Stimulated activated CD8-positive, alpha-beta memory T cell treated with anti-CD3 and anti-CD28 coated beads, Interleukin-12 subunit alpha, Interleukin-12 subunit beta, amount 100 ng/mL, for 24 hours (primary cell): ENCODE data around the gene SLC15A1.

Experiments
- DNase-seq: peaks from one replicate; pipeline ENCODE4 v3.0.0-alpha.2; 2020; ENCODE audit errors: extremely low read depth

SLC15A1 gene, protein sequence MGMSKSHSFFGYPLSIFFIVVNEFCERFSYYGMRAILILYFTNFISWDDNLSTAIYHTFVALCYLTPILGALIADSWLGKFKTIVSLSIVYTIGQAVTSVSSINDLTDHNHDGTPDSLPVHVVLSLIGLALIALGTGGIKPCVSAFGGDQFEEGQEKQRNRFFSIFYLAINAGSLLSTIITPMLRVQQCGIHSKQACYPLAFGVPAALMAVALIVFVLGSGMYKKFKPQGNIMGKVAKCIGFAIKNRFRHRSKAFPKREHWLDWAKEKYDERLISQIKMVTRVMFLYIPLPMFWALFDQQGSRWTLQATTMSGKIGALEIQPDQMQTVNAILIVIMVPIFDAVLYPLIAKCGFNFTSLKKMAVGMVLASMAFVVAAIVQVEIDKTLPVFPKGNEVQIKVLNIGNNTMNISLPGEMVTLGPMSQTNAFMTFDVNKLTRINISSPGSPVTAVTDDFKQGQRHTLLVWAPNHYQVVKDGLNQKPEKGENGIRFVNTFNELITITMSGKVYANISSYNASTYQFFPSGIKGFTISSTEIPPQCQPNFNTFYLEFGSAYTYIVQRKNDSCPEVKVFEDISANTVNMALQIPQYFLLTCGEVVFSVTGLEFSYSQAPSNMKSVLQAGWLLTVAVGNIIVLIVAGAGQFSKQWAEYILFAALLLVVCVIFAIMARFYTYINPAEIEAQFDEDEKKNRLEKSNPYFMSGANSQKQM

GRCh38 chr13:98752467-98753290 lies at the start of gene SLC15A1:
SLC15A1 (minus strand) TSS chr13:98752672; CDS start chr13:98752598, 74 bp downstream.
- DNase-seq, result no peak

GRCh38 chr13:98801626-98802418 lies 49.4 kb upstream of the SLC15A1 start:
- DNase-seq, result no peak

GRCh38 chr13:98800078-98800477 lies 47.6 kb upstream of the SLC15A1 start:
- DNase-seq, result no peak

DNA sequence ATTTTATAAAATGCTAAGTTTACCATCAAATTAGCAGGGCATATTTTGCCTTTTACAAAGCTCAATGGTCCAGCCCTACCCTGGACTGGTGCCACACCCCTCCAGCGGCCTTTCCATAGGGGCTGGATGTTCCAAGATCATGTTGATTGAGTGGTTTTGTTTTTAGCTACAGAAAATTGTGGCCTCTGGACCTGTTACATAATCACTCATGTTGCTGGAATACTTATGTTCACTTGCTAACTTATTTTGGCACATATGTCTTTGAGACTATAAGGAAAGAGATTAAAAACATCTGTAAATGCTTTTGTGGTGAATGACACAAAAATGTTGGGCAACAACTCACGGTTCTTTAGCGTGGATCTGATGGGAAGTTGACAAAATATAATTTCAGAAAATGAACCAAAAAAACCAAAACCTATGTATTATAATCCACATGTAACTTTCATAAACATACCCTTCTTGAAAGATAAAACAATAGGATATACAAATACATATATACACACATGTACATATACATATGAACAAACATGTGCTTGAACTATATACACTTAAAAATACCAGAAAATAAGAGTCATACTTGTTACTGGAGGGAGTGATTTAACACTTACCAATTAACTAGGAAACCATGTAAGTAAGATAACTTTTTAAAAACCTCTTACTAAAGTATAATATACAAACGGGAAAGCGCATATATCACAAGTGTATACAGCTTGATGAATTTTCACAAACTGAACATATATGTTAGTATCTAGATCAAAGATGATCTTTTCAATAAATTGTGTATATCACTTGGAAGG lies 46.6 kb upstream of the SLC15A1 start:
- DNase-seq, result no peak

DNA sequence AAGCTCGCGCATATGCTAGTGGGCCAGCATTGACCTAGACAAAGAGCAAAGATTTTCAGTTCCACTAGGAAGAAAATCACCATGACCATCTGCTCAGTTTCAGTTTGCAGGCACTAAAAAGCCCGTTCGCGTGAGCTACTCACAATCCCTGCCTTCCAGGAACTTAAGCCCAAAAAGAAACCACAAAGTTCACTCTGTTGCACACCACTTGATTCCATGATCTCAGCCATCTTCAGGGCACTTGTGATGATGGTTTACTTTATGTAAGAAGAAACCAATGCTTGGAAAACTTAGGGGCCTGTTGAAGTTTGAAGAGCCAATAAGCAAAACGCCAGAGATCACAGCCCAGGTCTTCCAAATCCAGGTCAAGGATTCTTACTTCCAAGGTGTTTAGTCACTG lies 45.0 kb upstream of the SLC15A1 start:
- no peak for DNase-seq

DNA sequence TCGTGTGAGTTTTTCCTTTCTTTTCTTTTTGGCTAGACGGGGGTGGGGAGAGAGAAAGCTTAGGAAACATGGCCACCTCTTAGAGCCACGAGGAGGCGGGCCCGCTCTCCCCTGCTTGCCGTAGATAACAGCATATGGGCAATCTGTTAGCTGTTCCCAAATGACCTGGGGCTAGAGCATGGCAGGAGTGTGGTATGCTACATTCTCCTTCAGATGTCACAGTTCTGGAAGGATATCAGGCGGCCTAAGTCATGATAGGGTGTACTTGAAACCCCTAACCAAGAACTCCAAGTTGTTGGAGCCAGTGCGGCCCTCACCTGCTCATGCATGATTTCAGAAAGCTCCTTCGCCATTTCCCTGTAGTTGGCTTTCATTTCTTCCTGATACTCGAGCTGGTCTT lies 44.3 kb upstream of the SLC15A1 start:
- DNase-seq, result no peak

DNA sequence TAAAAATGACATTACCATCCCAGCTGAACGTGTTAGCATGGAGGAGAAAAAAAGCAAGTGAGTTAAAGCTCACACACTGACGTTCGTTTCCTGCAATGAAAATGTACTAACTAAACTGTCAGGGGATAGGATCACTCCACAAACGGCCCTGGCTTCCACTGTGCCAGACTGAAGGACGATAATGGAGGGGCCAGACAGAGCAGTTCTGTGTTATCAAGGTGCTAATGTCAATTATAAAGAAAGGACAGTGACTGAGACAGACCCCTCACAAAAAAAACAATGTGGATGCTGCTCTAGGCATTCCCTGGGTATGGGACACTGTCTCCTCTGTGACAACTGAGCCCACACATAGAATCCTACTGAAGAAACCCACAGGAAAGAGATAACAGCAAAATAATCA lies 43.7 kb upstream of the SLC15A1 start:
- no peak for DNase-seq

GRCh38 chr13:98795220-98795619 lies 42.7 kb upstream of the SLC15A1 start:
- no peak for DNase-seq

GRCh38 chr13:98794498-98794897 lies 42.0 kb upstream of the SLC15A1 start:
- DNase-seq, result no peak

GRCh38 chr13:98792785-98793495 lies 40.5 kb upstream of the SLC15A1 start:
- no peak for DNase-seq

DNA sequence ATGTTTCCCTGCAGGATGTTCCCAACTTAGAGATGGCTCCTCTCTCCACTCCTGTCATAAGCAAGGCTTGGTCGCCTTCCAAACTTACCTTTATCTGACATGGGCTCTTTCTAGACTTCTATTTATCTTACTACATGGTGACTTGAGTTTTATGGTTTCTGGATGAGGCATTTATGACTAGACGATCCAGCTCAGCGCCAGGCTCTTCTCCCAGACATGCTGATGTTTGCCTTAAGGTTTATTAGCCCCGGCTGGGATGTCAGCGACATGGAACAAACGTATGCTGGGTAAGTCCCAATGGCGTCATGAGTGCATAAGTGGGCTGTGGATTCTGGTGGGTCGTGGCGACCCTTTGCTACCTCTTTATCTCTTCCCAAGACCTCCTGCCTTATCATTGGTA lies 39.8 kb upstream of the SLC15A1 start:
- no peak for DNase-seq

GRCh38 chr13:98791611-98792010 lies 39.1 kb upstream of the SLC15A1 start:
- no peak for DNase-seq

- no peak for DNase-seq
Observed at GRCh38 chr13:98787996-98788395, 35.5 kb upstream of the SLC15A1 start.

DNA sequence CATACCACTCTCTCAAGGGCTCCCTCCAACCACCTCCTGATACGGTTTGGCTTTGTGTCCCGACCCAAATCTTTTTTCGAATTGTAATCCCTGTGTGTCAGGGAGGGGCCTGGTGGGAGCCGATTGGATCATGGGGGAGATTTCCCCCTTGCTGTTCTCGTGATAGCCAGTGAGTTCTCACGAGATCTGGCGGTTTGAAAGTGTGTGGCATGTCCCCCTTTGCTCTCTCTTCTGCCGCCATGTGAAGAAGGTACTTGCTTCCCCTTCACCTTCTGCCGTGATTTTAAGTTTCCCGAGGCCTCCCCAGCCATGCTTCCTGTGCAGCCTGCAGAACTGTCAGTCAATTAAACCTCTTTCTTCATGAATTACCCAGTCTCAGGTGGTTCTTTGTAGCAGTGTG lies 34.7 kb upstream of the SLC15A1 start:
- DNase-seq, result no peak

- no peak for DNase-seq
Observed at GRCh38 chr13:98786023-98786422, 33.6 kb upstream of the SLC15A1 start.

GRCh38 chr13:98785405-98785804 lies 32.9 kb upstream of the SLC15A1 start:
- no peak for DNase-seq

GRCh38 chr13:98784666-98785065 lies 32.2 kb upstream of the SLC15A1 start:
- DNase-seq, result no peak

DNA sequence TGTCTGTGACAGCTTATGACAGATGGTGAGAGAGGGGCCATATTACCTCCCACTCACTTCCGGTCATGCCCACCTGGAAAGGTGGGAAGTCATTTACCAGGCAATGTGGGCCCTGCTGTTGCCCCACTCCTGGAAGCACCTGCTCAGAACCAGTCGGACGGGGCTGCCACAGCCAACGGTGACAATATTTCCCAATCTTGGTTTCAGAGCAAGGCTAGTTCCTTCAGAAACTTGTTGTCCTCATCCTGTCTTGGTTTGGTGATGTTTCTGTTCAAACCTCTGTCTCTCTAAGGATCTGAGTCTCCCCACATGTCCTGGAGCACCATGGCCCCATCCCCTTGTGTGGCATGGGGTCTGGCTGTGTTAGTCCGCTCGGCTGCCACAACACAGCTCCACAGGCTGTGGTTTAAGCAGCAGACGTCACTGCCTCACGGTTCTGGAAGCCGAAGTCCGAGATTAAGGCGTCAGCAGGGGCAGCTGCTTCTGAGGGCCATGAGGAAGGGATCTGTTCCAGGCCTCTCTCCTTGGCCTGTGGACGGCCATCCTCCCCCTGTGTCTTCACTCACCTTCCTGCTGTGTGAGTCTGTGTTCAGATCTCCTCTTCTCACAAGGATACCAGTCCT lies 31.5 kb upstream of the SLC15A1 start:
- no peak for DNase-seq

DNA sequence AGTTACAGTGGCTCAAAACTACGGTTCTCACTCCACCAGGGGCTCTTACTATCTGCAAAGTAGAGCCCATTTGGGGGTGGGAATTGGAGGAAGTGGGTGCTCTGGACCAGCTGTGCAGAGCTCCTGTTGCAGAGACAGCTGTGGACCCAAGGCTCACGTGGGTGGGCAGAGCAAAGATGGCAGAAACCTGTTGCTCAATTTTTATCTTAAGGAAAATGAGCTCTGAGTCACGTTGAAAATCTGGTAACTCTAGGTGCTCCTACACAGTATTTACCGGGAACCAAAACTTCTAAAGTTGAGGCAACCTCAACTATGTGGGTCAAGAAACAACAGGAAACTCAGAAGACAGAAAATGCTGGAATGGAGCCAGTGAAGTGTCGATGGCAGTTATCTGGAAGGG lies 30.2 kb upstream of the SLC15A1 start:
- no peak for DNase-seq

GRCh38 chr13:98781905-98782304 lies 29.4 kb upstream of the SLC15A1 start:
- no peak for DNase-seq
